HEK293 (cell line): ENCODE data around the gene IGF1R.
A peak's percentile ranks its signal among the peaks of the same experiment; 100 is the strongest.

Source experiments
- CTCF ChIA-PET: fragments of 350-600 bp; formaldehyde crosslinking; extraction: SDS; loops from one replicate; lab custom pipeline; 2021; ENCODE audit warnings: antibody characterized with exemption; lab: Yijun Ruan, JAX
- POLR2A ChIA-PET: fragments of 300-600 bp; formaldehyde crosslinking; extraction: SDS; loops from one replicate; lab custom pipeline; 2020; ENCODE audit warnings: antibody characterized with exemption, inconsistent platforms; lab: Yijun Ruan, JAX
- H3K27ac ChIP-seq: fragments of 200-500 bp; sonication (Bioruptor generic); 2 replicates; pipeline ENCODE4 v1.5.1; 2014; ENCODE audit warnings: low read depth, low read length, control low read depth, inconsistent platforms; ENCODE audit errors: extremely low read depth
- H3K36me3 ChIP-seq, 2 experiments: fragments of 200-500 bp in 1 of 2; sonication (Bioruptor generic) in 1 of 2; 1 replicate in 1 of 2; 2 replicates in 1 of 2; pipeline ENCODE4 v1.5.1; 2014 to 2017; ENCODE audit warnings: inconsistent platforms in 2 of 2, low read length in 2 of 2; ENCODE audit not compliant: control insufficient read depth in 2 of 2, insufficient read depth in 1 of 2
- H3K4me1 ChIP-seq: fragments of 200-500 bp; sonication (Bioruptor generic); 2 replicates; pipeline ENCODE4 v1.5.1; 2014; ENCODE audit warnings: mild to moderate bottlenecking, low read length, inconsistent platforms; ENCODE audit not compliant: control insufficient read depth, insufficient read depth
- H3K4me3 ChIP-seq: 2 replicates; pipeline ENCODE4 v1.5.1; 2011; ENCODE audit warnings: low read depth, mild to moderate bottlenecking, control low read depth, low read length, moderate library complexity
- H3K9me3 ChIP-seq: fragments of 200-500 bp; sonication (Bioruptor generic); 2 replicates; pipeline ENCODE4 v1.5.1; 2014; ENCODE audit warnings: low read depth, low read length, inconsistent platforms; ENCODE audit not compliant: control insufficient read depth, insufficient read depth
- ATF2 ChIP-seq: fragments of 450-650 bp; formaldehyde crosslinking; IDR thresholded peaks from 2 replicates; pipeline ENCODE4 v1.5.1; 2016; ENCODE audit warnings: missing biosample characterization, missing genetic modification characterization, low read depth
- GFI1B ChIP-seq: fragments of 450-650 bp; formaldehyde crosslinking; IDR thresholded peaks from 2 replicates; pipeline ENCODE4 v1.5.1; 2016; ENCODE audit warnings: missing biosample characterization, missing genetic modification characterization
- OSR2 ChIP-seq: fragments of 450-650 bp; formaldehyde crosslinking; IDR thresholded peaks from 2 replicates; pipeline ENCODE4 v1.5.1; 2016; ENCODE audit warnings: missing biosample characterization, missing genetic modification characterization
- PATZ1 ChIP-seq: fragments of 450-650 bp; formaldehyde crosslinking; IDR thresholded peaks from 2 replicates; pipeline ENCODE4 v1.5.1; 2016; ENCODE audit warnings: missing biosample characterization, missing genetic modification characterization
- SP2 ChIP-seq: fragments of 450-650 bp; formaldehyde crosslinking; IDR thresholded peaks from 2 replicates; pipeline ENCODE4 v1.5.1; 2016; ENCODE audit warnings: missing biosample characterization, missing genetic modification characterization
- TSHZ1 ChIP-seq: fragments of 450-650 bp; formaldehyde crosslinking; IDR thresholded peaks from 2 replicates; pipeline ENCODE4 v1.5.1; 2016; ENCODE audit warnings: missing biosample characterization, missing genetic modification characterization, borderline replicate concordance
- ZFHX2 ChIP-seq: fragments of 450-650 bp; formaldehyde crosslinking; conservative IDR thresholded peaks from 2 replicates; pipeline ENCODE4 v1.5.1; 2016; ENCODE audit warnings: missing biosample characterization, missing genetic modification characterization
- ZNF138 ChIP-seq: fragments of 450-650 bp; formaldehyde crosslinking; IDR thresholded peaks from 2 replicates; pipeline ENCODE4 v1.5.1; 2016; ENCODE audit warnings: missing biosample characterization, missing genetic modification characterization, borderline replicate concordance
- ZNF148 ChIP-seq: fragments of 450-650 bp; formaldehyde crosslinking; IDR thresholded peaks from 2 replicates; pipeline ENCODE4 v1.5.0; 2017; ENCODE audit warnings: missing biosample characterization, missing genetic modification characterization, borderline replicate concordance
- ZNF155 ChIP-seq: fragments of 450-650 bp; formaldehyde crosslinking; IDR thresholded peaks from 2 replicates; pipeline ENCODE4 v1.5.1; 2016; ENCODE audit warnings: missing biosample characterization, missing genetic modification characterization
- ZNF157 ChIP-seq: fragments of 450-650 bp; formaldehyde crosslinking; IDR thresholded peaks from 2 replicates; pipeline ENCODE4 v1.5.1; 2016; ENCODE audit warnings: missing biosample characterization, missing genetic modification characterization
- ZNF175 ChIP-seq: fragments of 450-650 bp; formaldehyde crosslinking; IDR thresholded peaks from 2 replicates; pipeline ENCODE4 v1.5.1; 2016; ENCODE audit warnings: missing biosample characterization, missing genetic modification characterization
- ZNF211 ChIP-seq: fragments of 450-650 bp; formaldehyde crosslinking; IDR thresholded peaks from 2 replicates; pipeline ENCODE4 v1.5.1; 2016; ENCODE audit warnings: low read depth, missing biosample characterization, missing genetic modification characterization
- ZNF23 ChIP-seq: fragments of 450-650 bp; formaldehyde crosslinking; IDR thresholded peaks from 2 replicates; pipeline ENCODE4 v1.5.1; 2016; ENCODE audit warnings: missing biosample characterization, missing genetic modification characterization, borderline replicate concordance
- ZNF311 ChIP-seq: fragments of 450-650 bp; formaldehyde crosslinking; IDR thresholded peaks from 2 replicates; pipeline ENCODE4 v1.5.1; 2017; ENCODE audit warnings: missing biosample characterization, missing genetic modification characterization, borderline replicate concordance
- ZNF571 ChIP-seq: fragments of 450-650 bp; formaldehyde crosslinking; IDR thresholded peaks from 2 replicates; pipeline ENCODE4 v1.5.0; 2017; ENCODE audit warnings: missing biosample characterization, missing genetic modification characterization
- ZNF658 ChIP-seq: fragments of 450-650 bp; formaldehyde crosslinking; IDR thresholded peaks from 2 replicates; pipeline ENCODE4; 2016; ENCODE audit warnings: missing biosample characterization, missing genetic modification characterization

Gene IGF1R

GRCh38 chr15:98924401-98925049 is 276.2 kb downstream of the IGF1R start:
- no peak for TF ChIP-seq PATZ1 (tag by site-specific recombination)
- no peak for TF ChIP-seq ZNF658 (tag by site-specific recombination)
- TF ChIP-seq ZNF311 (tag by site-specific recombination): no peak
- TF ChIP-seq ZFHX2 (tag by site-specific recombination): no peak
- no peak for TF ChIP-seq ZNF155
- no peak for TF ChIP-seq OSR2 (tag by site-specific recombination)
- TF ChIP-seq ZNF138 (tag by site-specific recombination): no peak
- no peak for TF ChIP-seq ZNF571
- TF ChIP-seq ZNF23 (tag by site-specific recombination): no peak
- TF ChIP-seq GFI1B (tag by site-specific recombination): no peak
- no peak for TF ChIP-seq ZNF175 (tag by site-specific recombination)
- TF ChIP-seq ZNF211 (tag by site-specific recombination): no peak
- no peak for TF ChIP-seq ZNF157 (tag by site-specific recombination)
- no peak for TF ChIP-seq TSHZ1 (tag by site-specific recombination)
- no peak for TF ChIP-seq SP2 (tag by site-specific recombination)
- no peak for TF ChIP-seq ZNF148
- Histone ChIP-seq H3K36me3 (peaks cover 19 to 88% of the 10 kb centered on the region in 2 experiments), H3K9me3 (no peaks in the 10 kb centered on the region), H3K4me1 (no peaks in the 10 kb centered on the region), H3K27ac (no peak overlapping the region), H3K4me3 (no peak overlapping the region)
- CTCF ChIA-PET: interaction anchor here (0.7 kb wide), 1 partner anchor 291 kb away, joined by 3 read pairs; no protein-coding TSS in a partner anchor
- POLR2A ChIA-PET: no interaction called here

GRCh38 chr15:98926236-98926635 is 277.9 kb downstream of the IGF1R start:
- H3K4me1 ChIP-seq: no peaks in the 10 kb centered on the region
- H3K27ac ChIP-seq: no peak overlapping the region
- CTCF ChIA-PET: interaction anchor here (0.5 to 1.5 kb wide), 7 partner anchors 11 to 271 kb away, joined by 3 to 5 read pairs (median 3); no protein-coding TSS in a partner anchor
- TF ChIP-seq ZNF571: no peak
- 0 out of 2 replicates have a peak, but pooled peaks have one; percentile 33 for TF ChIP-seq ATF2
- TF ChIP-seq, all 188 proteins: peak for 1
- POLR2A ChIA-PET: no interaction called here
- peaks cover 19 to 91% of the 10 kb centered on the region in 2 experiments for H3K36me3 ChIP-seq
- no peaks in the 10 kb centered on the region for H3K9me3 ChIP-seq
- H3K4me3 ChIP-seq: no peak overlapping the region
